Measurements from ENCODE around the gene RBP3.
A peak's percentile ranks its signal among the peaks of the same experiment; 100 is the strongest.

RBP3 gene

GRCh38 chr10:47348138-47348651 is at the start of gene RBP3:
Gene RBP3, plus strand, starts transcription at chr10:47348363. Its CDS starts 122 bp downstream, at chr10:47348485.
- no peak for DNase-seq

DNA sequence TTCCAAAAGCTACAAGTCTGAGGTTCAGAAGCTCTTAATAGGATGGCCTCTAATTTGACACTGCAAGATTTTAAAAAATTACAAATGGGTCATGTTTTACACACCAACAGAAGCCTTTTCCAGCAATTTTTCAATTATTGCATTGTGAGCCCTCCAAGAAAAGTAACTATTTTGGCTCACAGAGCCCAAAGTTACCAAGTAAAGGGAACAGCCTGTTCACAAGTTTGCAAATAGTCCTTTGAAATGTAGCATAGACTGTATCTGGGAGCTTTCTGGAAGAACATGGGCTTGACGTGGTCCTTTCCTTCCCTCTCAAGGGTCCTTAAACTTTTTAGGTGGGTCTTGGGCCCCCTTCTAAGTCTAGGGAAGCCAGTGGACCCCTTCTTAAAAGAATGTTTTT is 49.4 kb upstream of the RBP3 start:
- DNase-seq: no peak

GRCh38 chr10:47299611-47300428 is 48.3 kb upstream of the RBP3 start, which contains the start of gene GDF10:
Gene GDF10, plus strand, starts transcription at chr10:47300197. Its CDS starts 455 bp downstream, at chr10:47300652.
- DNase-seq: peak; percentile 24

- DNase-seq: peak; percentile 17
Observed at GRCh38 chr10:47300429-47300931, 47.7 kb upstream of the RBP3 start.

DNA sequence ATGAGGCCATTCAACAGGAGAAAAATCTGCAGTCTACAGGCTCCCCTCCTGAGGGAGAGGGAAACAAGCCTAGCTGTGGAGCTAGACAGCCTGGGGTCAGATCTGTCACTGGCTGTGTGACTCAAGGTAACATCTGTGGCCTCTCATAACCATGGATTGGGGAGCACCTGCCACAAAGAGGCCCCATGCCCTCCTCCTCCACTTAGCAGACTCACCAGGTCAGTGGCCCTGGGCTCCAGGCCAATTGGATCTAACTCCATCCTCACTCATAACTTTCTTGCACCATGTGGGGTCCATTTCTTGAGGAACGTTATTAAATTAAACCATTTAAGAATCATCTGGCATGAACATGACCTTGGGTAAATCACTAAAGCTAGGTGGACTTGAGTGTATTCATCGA is 46.3 kb upstream of the RBP3 start:
- no peak for DNase-seq

GRCh38 chr10:47303105-47303504 is 45.1 kb upstream of the RBP3 start:
- DNase-seq: no peak

GRCh38 chr10:47303866-47304265 is 44.3 kb upstream of the RBP3 start:
- no peak for DNase-seq

DNA sequence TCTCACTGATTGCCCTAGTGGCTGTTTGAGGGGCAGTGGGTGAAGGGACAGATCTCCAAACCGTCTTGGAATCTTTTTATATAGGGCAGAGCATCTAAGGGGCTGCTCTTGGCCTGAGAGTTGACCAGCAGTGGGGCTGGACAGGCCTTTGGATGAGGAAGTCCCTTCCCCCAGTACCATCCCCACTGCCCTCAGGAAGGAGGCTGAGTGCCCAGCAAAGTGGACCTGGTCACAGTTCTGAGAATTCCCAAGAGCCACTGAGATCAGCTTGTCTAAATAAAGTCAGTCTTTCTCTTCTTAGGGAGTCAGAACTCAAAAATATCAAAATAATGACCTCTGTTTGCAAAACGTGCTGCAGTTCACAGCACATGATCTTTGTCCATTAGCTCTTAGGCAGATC is 42.6 kb upstream of the RBP3 start:
- DNase-seq: no peak

DNA sequence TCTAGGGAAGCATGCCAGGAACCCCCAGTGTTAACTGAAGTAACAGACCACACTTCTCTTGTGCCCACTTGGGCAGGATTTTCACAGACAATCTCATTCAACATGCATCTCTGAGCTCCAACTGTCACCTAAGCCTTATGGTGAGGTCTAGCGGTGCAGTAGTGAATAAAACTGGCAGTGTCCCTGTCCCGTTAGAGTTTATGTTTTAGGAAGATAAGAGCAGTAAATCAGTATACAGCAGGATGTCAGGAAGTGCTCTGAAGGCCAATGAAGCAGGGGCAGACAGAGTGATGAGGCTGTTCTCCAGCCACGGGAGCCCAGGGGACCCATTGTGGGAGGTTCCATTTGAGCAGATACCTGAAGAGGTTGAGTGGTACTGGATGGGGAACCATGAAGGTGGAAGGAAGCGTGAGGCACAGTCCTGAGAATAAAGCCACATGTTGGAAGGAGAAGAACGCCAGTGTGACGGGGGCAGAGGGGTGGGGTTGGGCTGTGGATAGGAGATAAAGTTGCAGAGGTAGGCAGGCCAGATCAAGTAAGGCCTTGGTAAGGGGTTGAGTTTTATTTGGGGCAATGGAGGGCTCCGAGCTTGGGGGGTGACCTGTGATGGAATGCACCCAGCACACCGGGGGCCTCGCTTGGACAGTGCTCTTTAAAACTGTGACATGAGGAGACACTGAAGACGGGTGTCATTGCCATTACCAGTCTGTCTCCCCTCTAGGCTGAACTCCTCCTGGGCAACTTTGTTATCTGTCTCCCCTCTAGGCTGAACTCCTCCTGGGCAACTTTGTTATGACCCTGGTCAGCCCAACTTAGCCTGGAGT is 41.6 kb upstream of the RBP3 start:
- DNase-seq: peak; percentile 92

DNA sequence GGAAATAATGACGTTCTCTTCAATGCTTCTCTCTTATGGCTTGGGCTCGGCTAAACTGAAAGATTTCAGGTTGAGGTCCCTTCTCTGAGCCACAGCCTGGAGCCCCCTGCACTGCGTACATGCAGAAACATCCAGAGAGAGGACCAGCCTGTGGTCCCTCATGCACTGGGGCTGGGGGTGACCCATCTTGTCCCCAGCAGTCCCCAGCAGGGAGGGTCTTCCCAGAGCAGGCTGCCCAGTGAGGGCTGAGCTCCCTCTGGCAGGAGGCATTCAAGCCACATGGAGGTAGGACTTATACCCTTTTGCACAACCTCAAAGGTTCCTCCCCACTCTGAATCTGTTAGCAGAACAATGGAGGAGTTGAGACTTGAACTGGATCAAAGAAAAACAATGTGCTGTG is 40.8 kb upstream of the RBP3 start:
- no peak for DNase-seq

DNA sequence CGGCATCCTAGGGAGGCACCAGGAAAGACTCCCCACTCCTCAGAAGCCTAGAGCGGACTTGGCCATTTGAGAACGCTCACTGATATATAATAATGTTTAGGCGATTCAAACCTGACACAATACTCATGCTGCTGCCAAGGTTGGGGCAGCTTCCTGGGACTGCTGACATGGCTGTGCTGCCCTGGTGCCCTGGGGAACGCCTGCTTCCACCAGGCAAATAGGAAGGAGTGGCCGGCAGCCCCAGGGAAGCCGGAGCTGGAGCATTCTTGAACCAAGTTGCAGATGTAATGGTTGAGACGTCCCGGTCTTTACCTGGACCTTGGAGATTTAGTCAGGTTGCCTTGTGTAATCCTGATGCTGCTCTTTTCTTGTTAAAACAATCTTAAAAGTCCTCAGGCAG is 39.4 kb upstream of the RBP3 start:
- DNase-seq: no peak

DNA sequence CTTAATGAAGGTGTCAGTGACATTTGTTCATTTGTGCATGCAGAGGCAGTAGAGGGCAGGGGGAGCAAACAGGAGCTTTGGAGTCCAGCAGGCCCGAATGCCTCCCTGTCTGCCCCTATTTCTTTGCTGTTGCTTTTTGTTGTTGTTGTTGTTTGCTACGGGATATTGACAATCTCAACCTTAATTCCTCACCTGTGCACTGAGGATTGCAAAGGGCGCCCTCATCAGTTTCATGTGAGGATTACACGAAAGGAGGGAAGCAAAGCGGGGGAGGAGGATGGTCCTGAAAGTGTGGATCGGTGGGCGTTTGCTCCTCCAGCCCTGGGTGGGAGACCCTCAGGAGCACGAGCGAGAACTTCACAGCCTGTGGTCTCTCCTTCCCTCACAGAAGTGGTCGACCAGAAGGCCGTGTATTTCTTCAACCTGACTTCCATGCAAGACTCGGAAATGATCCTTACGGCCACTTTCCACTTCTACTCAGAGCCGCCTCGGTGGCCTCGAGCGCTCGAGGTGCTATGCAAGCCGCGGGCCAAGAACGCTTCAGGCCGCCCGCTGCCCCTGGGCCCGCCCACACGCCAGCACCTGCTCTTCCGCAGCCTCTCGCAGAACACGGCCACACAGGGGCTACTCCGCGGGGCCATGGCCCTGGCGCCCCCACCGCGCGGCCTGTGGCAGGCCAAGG is 38.6 kb upstream of the RBP3 start:
- DNase-seq: peak; percentile 24

GRCh38 chr10:47310090-47310505 is 38.1 kb upstream of the RBP3 start:
- no peak for DNase-seq

- peak; percentile 79 for DNase-seq
Observed at GRCh38 chr10:47311193-47311931, 36.8 kb upstream of the RBP3 start.

- DNase-seq: peak; percentile 92
Observed at GRCh38 chr10:47311932-47312662, 36.1 kb upstream of the RBP3 start.

- DNase-seq: no peak
Observed at GRCh38 chr10:47312663-47312995, 35.5 kb upstream of the RBP3 start.

GRCh38 chr10:47314416-47314970 is 33.7 kb upstream of the RBP3 start:
- no peak for DNase-seq

- DNase-seq: no peak
Observed at GRCh38 chr10:47315421-47315820, 32.7 kb upstream of the RBP3 start.

GRCh38 chr10:47316131-47316530 is 32.0 kb upstream of the RBP3 start:
- no peak for DNase-seq

- no peak for DNase-seq
Observed at GRCh38 chr10:47317251-47317650, 30.9 kb upstream of the RBP3 start.

GRCh38 chr10:47318706-47319105 is 29.5 kb upstream of the RBP3 start:
- no peak for DNase-seq

All from hematopoietic multipotent progenitor cell treated with erythropoietin and hydrocortisone succinate and interleukin-3 and kit ligand, for 4 days (in vitro differentiated cells).